Urinary bladder (tissue), 4 donors: ENCODE results near the gene HUNK. TPM values are rescaled to one million over a fixed set of nuclear protein-coding genes. Genes with fewer than 3 reads are reported as not detected.

ENCODE experiments used
- DNase-seq: peaks from one replicate; pipeline ENCODE4 v3.0.0-alpha.2; 2015; ENCODE audit errors: extremely low spot score
- H3K27ac ChIP-seq: one replicate; pipeline ENCODE4 v1.5.1; 2013; ENCODE audit warnings: low read depth, mild to moderate bottlenecking, moderate library complexity
- H3K36me3 ChIP-seq: one replicate; pipeline ENCODE4 v1.6.1; 2013; ENCODE audit warnings: mild to moderate bottlenecking, moderate library complexity; ENCODE audit not compliant: insufficient read depth
- H3K4me1 ChIP-seq: one replicate; pipeline ENCODE4 v1.6.1; 2013; ENCODE audit warnings: mild to moderate bottlenecking, moderate library complexity; ENCODE audit not compliant: insufficient read depth
- H3K4me3 ChIP-seq: one replicate; pipeline ENCODE4 v1.5.1; 2013; ENCODE audit warnings: low read depth, low read length
- WGBS: extraction: QIAGEN DNeasy Blood & Tissue Kit; methylation state at CpG from one replicate; pipeline ENCODE4 v1.1.7; 2013; 5-methylcytosine and 5-hydroxymethylcytosine counted together
- polyA plus RNA-seq: library from polyadenylated mRNA; stranded (reverse); fragments of 200-250 nt; gene quantifications from one replicate; pipeline ENCODE4 v1.2.3, GENCODE V29; 2013
- total RNA-seq: library from RNA; depleted of rRNA; stranded (reverse); fragments of >200 nt; gene quantifications from one replicate; pipeline ENCODE4 v1.2.3, GENCODE V29; 2014
- donor health status: healthy with polysubstance abuse.
- donor health status: healthy.

The HUNK gene
- total and polyA plus RNA-seq, 2 donors, result 2.8 to 7.3 TPM

GRCh38 chr21:31875496-31876015 is 2.7 kb downstream of the HUNK start:
- WGBS, result 32% methylated on average over 21 of the region's 21 CpGs
- Histone ChIP-seq H3K4me3 (no peak overlapping the region), H3K36me3 (no peaks in the 10 kb centered on the region), H3K27ac (no peak overlapping the region), H3K4me1 (no peaks in the 10 kb centered on the region)
- DNase-seq, result no peak

GRCh38 chr21:31877463-31877957 is 4.7 kb downstream of the HUNK start:
- DNase-seq, result no peak
- H3K36me3 ChIP-seq, result no peaks in the 10 kb centered on the region
- H3K4me1 ChIP-seq, result no peaks in the 10 kb centered on the region
- H3K27ac ChIP-seq, result no peak overlapping the region
- H3K4me3 ChIP-seq, result no peak overlapping the region
- WGBS, result 89% methylated on average over 5 of the region's 5 CpGs

- H3K4me3 ChIP-seq, result no peak overlapping the region
- no peaks in the 10 kb centered on the region for H3K36me3 ChIP-seq
- no peaks in the 10 kb centered on the region for H3K4me1 ChIP-seq
- no peak for DNase-seq
- no peak overlapping the region for H3K27ac ChIP-seq
- WGBS, result 47% methylated on average over 2 of the region's 2 CpGs
Observed at GRCh38 chr21:31878831-31879230, 6.0 kb downstream of the HUNK start.

GRCh38 chr21:31879241-31879650 is 6.4 kb downstream of the HUNK start:
- no peak overlapping the region for H3K4me3 ChIP-seq
- H3K27ac ChIP-seq, result no peak overlapping the region
- no peaks in the 10 kb centered on the region for H3K4me1 ChIP-seq
- 55% methylated on average over 10 of the region's 10 CpGs for WGBS
- DNase-seq, result no peak
- no peaks in the 10 kb centered on the region for H3K36me3 ChIP-seq

GRCh38 chr21:31879911-31880310 is 7.1 kb downstream of the HUNK start:
- WGBS, result 65% methylated on average over 7 of the region's 7 CpGs
- Histone ChIP-seq H3K27ac (no peak overlapping the region), H3K36me3 (no peaks in the 10 kb centered on the region), H3K4me3 (no peak overlapping the region), H3K4me1 (no peaks in the 10 kb centered on the region)
- DNase-seq, result no peak

- WGBS, result 85% methylated on average over 8 of the region's 8 CpGs
- no peak overlapping the region for H3K27ac ChIP-seq
Observed at GRCh38 chr21:31880816-31881215, 8.0 kb downstream of the HUNK start.

GRCh38 chr21:31882711-31883110 is 9.9 kb downstream of the HUNK start:
- Histone ChIP-seq H3K36me3 (no peaks in the 10 kb centered on the region), H3K4me1 (no peaks in the 10 kb centered on the region), H3K4me3 (no peak overlapping the region), H3K27ac (no peak overlapping the region)
- DNase-seq, result no peak

More at GRCh38 chr21:31880816-31881215, 8.0 kb downstream of the HUNK start:
- DNase-seq, result no peak
- H3K4me3 ChIP-seq, result no peak overlapping the region
- no peaks in the 10 kb centered on the region for H3K4me1 ChIP-seq
- H3K36me3 ChIP-seq, result no peaks in the 10 kb centered on the region

- no peaks in the 10 kb centered on the region for H3K4me1 ChIP-seq
- DNase-seq, result no peak
- H3K4me3 ChIP-seq, result no peak overlapping the region
- H3K36me3 ChIP-seq, result no peaks in the 10 kb centered on the region
- H3K27ac ChIP-seq, result no peak overlapping the region
- 97% methylated on average over 11 of the region's 11 CpGs for WGBS
Observed at GRCh38 chr21:31885146-31885545, 12.3 kb downstream of the HUNK start.

GRCh38 chr21:31886915-31887314 is 14.1 kb downstream of the HUNK start:
- Histone ChIP-seq H3K36me3 (no peaks in the 10 kb centered on the region), H3K4me1 (no peaks in the 10 kb centered on the region), H3K4me3 (no peak overlapping the region), H3K27ac (no peak overlapping the region)
- DNase-seq, result no peak
- 50% methylated on average over 5 of the region's 5 CpGs for WGBS

GRCh38 chr21:31887391-31887841 is 14.6 kb downstream of the HUNK start:
- Histone ChIP-seq H3K36me3 (no peaks in the 10 kb centered on the region), H3K27ac (no peak overlapping the region), H3K4me1 (no peaks in the 10 kb centered on the region), H3K4me3 (no peak overlapping the region)
- 36% methylated on average over 13 of the region's 13 CpGs for WGBS
- no peak for DNase-seq

GRCh38 chr21:31888936-31889371 is 16.1 kb downstream of the HUNK start:
- Histone ChIP-seq H3K4me1 (no peaks in the 10 kb centered on the region), H3K4me3 (no peak overlapping the region), H3K36me3 (no peaks in the 10 kb centered on the region), H3K27ac (no peak overlapping the region)
- no peak for DNase-seq
- 24% methylated on average over 8 of the region's 8 CpGs for WGBS

GRCh38 chr21:31889460-31889859 is 16.6 kb downstream of the HUNK start:
- DNase-seq, result no peak
- H3K4me3 ChIP-seq, result no peak overlapping the region
- H3K4me1 ChIP-seq, result no peaks in the 10 kb centered on the region
- 63% methylated on average over 2 of the region's 2 CpGs for WGBS
- H3K27ac ChIP-seq, result no peak overlapping the region
- H3K36me3 ChIP-seq, result no peaks in the 10 kb centered on the region

- DNase-seq, result no peak
- Histone ChIP-seq H3K4me1 (no peaks in the 10 kb centered on the region), H3K36me3 (no peaks in the 10 kb centered on the region), H3K4me3 (no peak overlapping the region), H3K27ac (no peak overlapping the region)
- 61% methylated on average over 9 of the region's 9 CpGs for WGBS
Observed at GRCh38 chr21:31892686-31893085, 19.9 kb downstream of the HUNK start.

- no peak for DNase-seq
Observed at GRCh38 chr21:31893851-31894415, 21.1 kb downstream of the HUNK start.

More at GRCh38 chr21:31893851-31894415, 21.1 kb downstream of the HUNK start:
- no peaks in the 10 kb centered on the region for H3K36me3 ChIP-seq
- H3K27ac ChIP-seq, result no peak overlapping the region
- H3K4me3 ChIP-seq, result no peak overlapping the region
- 74% methylated on average over 6 of the region's 6 CpGs for WGBS
- H3K4me1 ChIP-seq, result no peaks in the 10 kb centered on the region
